HK-2 (cell line): ENCODE results near the gene WDR33.

Experiments
- DNase-seq: peaks from one replicate; pipeline ENCODE4 v3.0.0-alpha.2; 2018; ENCODE audit not compliant: unreplicated experiment

WDR33 gene

GRCh38 chr2:127655209-127656073 is 155.5 kb downstream of the WDR33 start:
- no peak for DNase-seq

- no peak for DNase-seq
Measured at GRCh38 chr2:127654838-127655175, 156.2 kb downstream of the WDR33 start.

DNA sequence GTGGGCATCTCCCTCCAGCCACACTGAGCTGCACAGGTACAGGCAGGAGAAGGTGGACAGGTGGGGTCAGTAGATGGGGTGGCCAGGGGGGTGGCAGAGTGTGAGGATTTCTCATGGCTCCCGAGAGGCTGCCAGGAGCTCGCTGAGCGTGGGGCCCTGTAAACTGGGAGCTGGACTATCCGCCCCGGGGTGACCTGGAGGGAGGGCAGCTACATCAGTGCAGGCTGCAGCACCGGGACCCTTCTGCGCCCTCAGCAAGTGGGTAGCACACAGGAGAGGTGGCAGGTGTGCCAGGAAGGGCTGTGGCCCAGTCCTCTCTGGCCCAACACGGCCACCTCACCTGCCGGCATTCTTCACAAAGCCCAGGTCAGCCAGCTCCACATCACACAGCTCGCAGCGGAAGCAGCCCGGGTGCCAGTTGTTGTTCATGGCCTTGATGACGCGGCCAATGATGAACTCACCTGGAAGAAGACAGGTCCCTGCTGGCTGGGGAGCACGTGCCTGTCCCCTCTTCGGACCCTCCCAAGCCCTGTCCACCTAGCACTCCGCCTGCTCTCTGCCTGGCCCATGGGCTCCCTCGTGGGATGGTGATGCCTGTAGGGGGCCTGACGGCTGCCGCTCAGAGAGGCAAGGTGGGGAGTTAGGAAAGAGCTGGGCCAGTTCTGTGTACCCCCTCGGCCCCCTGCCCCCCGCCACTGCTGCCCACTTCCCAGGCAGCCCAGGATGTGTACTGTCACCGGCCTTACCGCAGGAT is 156.7 kb downstream of the WDR33 start:
- DNase-seq: no peak

DNA sequence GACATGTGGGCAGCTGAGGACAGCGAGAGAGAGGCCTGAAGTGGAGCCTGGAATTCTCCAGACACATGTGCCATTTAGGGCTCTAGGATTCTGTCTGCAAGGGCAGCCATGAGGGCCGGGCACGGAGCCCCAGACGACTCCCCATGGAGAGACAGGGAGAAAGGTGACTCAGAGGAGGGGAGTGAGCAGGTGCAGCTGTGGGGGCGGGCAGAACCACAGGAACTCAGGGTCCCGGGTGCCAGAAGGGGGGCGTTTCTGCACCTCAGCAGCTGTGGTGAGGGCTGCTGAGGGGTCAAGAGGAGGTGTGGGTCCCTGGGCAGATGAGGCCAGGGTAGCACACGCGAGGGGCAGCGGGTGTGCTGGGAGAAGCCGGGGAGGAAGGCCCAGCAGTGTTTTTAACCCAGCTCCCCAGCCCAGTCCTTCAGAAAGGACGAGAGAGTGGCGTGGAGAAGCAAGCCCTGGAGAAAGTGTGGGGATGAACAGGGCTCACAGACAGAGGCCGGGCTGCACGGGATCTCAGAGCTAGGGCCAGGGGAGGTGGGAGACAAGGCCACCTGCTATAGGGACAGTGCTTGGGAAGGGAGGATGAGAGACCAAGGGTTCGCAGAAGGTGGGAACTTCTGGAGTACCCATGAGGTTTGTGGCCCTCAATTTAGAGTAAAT is 157.4 kb downstream of the WDR33 start:
- no peak for DNase-seq

DNA sequence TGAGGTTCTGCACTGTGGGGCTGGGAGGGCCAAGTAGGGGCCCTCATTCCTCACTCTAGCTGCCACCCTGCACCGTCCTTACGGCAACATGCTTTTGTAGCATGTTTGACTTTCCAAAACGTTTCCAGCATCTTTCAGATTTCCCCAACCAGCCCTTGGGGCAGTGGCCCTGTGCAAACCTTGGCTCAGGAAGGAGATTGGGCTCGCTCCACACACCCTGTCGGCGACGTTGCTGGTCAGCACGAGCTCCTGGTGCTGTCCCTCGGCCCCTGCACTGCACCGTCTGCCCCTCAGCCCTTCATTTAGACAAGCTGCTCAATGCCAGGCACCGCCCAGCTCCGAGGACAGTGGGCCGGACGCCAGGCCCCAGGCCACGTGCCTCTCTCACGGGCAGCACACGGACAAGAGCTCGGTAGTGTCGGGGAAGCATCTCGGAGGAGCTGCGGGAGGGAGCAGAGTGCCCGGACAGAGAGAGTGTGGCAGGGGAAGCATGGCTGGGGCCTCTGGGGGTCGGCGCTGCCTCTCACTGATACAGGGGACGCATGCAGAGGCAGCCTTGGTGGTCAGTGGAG is 158.1 kb downstream of the WDR33 start:
- DNase-seq: no peak

DNA sequence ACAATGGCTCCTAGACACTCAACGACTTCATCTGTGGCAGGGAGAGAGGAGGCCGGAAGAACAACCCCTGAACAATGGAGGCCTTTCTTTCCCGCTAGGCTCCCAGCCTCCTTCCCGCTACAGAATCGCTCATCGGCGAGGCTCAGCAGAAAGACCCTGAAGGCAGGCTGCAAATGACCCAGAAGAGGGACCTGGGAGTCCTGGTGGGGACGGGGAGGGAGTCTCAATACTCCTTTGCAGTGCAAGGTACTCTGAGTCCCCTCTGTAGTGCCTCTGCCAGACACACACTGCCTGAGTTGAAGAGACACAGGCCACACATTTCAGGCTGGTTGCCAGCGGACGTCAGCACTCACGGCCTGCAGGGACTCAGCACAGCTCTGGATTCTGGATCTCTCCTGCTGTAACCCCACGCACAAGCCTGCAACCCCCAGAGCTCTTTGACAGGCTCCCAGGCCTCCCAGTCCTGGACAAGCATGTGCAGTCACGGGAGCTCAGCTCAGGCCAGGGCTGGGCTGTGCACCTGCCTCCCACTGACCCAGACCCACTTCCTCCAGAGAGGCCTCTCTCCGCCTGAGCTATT is 158.9 kb downstream of the WDR33 start:
- DNase-seq: no peak

DNA sequence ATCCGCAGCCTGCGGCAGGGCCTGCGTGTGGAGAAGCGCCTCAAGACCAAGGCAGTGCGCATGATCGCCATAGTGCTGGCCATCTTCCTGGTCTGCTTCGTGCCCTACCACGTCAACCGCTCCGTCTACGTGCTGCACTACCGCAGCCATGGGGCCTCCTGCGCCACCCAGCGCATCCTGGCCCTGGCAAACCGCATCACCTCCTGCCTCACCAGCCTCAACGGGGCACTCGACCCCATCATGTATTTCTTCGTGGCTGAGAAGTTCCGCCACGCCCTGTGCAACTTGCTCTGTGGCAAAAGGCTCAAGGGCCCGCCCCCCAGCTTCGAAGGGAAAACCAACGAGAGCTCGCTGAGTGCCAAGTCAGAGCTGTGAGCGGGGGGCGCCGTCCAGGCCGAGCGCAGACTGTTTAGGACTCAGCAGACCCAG is 159.6 kb downstream of the WDR33 start:
- DNase-seq: no peak
